Dedifferentiated amniotic fluid mesenchymal stem cell (primary cell): Measurements from ENCODE around the gene GRHL3.
"Not testable (repeated sequence)": the region's sequence is repeated elsewhere in the genome, so short reads cannot be mapped to it uniquely, and the experiment has no call there.

Experiments
- DNase-seq: peaks from one replicate; pipeline ENCODE4 v3.0.0-alpha.2; 2016; ENCODE audit errors: extremely low spot score

Gene GRHL3

DNA sequence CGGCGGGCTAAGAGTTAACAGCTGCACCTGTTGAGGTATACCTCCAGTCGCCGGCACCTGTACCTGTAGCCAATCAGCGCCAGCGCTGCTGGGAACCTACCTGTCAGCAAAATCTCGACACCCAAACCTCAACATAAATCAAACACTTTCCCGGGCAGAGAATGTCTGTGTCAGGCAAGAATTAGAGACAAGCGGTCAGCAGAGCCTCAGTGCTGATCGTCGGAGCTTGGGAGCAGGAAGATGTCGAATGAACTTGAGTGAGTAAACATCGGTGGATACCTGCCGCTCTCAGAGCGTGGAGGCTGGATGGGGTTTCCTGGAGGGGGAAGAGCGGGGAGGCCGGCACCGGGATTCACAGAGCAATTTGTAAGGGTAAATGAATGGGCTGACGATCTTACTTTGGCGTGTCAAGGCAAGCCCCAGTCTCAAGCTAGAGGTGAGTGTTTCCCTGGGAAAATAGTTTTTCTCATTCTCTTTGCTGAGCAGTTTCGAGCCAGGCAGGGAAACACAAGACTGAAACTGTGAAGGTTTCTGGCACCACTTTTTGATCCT lies at the start of gene GRHL3:
Gene GRHL3, plus strand, starts transcription at position 46 of the 552 bp plus-strand sequence. Its CDS starts 195 bp downstream, at position 241.
- DNase-seq: no peak

DNA sequence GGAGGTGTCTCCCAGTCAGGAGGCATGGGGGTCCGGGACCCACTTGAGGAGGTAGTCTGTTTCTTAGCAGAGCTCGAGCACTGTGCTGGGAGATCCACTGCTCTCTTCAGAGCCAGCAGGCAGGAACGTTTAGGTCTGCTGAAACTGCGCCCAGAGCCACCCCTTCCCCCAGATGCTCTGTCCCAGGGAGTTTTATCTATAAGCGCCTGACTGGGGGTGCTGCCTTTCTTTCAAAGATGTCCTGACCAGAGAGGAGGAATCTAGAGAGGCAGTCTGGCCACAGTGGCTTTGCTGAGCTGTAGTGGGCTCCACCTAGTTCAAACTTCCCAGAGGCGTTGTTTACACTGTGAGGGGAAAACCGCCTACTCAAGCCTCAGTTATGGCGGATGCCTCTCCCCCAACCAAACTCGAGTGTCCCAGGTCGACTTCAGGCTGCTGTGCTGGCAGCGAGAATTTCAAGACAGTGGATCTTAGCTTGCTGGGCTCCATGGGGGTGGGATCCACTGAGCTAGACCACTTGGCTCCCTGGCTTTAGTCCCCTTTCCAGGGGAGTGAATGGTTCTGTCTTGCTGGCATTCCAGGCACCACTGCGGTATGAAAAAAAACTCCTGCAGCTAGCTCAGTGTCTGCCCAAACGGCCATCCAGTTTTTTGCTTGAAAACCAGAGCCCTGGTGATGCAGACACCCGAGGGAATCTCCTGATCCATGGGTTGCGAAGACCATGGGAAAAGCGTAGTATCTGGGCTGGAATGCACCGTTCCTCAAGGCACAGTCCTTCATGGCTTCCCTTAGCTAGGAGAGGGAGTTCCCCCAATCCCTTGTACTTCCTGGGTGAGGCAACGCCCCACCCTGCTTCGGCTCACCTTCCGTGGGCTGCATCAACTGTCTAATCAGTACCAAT lies 44.7 kb upstream of the GRHL3 start:
- not testable (repeated sequence) for DNase-seq

DNA sequence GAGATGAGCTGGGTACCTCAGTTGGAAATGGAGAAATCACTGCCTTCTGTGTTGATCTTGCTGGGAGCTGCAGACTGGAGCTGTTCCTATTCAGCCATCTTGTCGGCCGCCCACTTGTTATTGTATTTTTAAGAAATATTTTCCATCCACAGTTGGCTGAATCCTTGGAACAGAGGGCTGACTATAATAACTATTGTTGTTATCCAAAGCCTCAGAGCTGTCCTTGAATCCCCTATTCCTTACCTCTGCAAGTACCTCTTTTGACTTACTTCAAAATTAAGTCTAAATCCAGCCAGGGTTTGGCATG lies 44.1 kb upstream of the GRHL3 start:
- no peak for DNase-seq

DNA sequence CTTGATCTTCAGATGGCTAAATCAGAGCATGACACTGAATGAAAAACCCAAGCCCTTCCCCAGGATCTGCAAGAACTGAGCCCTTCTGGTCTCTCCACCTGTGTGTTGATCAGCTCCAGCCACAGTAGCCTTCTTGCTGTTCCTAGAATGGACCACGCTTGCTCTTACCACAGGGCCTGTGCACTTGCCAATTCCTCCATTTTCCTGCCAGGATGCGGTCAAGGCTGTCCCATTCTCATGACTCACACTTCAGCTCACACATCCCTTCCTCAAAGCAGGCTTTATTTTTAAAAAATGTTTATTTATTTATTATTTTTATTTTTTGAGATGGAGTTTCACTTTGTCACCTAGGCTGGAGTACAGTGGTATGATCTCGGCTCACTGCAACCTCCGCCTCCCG lies 43.6 kb upstream of the GRHL3 start:
- DNase-seq: no peak

DNA sequence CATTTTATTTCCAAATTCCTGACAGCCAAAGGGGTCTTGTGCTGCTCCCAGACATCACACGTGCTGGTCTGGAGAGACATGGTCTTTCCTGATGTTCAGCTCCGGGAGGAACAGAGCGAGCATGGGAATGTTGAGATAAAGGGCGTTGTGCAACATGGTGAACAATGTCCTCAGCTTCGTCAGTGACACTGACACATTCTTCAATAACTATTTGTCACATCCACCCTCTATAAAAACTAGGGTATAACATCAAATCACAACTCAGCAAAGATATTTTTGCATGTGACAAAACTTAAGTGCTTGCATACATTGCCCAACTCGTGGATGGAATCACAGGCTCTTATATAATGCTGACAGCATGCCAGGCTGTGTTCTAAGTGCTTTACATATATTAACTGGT lies 42.4 kb upstream of the GRHL3 start:
- no peak for DNase-seq

DNA sequence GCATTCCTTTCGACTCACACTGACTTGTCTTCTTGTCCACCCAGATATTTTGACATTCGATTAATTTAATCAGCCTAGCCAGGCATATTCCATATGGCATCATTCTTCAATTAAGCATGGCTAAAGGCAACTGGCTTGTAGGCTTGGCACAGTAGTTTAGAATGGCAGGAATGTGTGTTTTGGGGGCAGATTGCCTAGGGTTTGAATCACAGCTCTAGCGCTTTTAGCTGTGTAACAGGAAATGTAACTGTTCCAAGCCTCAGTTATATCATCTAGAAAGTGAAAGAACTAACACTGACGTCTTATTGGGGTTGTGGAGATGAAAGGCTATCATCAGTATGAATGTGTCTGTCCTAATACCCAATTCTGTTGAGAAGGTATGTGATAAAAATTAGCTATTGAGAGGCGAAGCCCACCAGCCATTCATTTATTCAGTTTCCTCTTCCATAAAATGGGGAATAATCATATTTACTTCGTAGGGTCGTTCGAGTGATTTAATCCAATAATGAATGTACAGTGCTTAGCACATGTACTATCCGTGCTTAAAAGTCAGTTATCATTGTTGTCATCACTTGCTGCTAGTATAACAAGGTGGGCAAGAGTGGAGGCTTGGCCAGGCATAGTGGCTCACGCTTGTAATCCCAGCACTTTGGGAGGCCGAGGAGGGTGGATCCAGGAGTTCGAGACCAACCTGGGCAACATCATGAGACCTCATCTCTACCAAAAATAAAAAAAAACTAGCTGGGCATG lies 41.6 kb upstream of the GRHL3 start:
- DNase-seq: peak; percentile 15

DNA sequence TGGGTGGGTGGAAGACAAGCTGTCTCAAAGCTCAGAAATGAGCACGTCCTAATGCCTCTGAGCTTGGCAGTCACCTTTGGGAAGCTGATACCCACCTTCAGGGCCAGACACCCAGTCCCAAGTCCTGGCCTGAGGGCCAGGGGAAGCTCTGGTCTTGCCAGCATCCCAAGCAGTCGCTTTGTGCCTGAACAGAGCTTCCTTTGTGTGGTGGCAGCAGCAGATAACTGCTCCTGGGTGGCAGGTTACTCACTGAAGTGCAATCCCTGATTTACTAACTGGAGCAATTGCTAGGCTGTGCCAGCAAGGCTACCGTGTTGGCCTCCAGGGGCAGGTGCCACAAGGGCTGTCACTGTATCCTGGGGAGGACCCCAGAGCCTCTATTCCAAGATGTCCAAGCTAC lies 40.4 kb upstream of the GRHL3 start:
- DNase-seq: no peak

DNA sequence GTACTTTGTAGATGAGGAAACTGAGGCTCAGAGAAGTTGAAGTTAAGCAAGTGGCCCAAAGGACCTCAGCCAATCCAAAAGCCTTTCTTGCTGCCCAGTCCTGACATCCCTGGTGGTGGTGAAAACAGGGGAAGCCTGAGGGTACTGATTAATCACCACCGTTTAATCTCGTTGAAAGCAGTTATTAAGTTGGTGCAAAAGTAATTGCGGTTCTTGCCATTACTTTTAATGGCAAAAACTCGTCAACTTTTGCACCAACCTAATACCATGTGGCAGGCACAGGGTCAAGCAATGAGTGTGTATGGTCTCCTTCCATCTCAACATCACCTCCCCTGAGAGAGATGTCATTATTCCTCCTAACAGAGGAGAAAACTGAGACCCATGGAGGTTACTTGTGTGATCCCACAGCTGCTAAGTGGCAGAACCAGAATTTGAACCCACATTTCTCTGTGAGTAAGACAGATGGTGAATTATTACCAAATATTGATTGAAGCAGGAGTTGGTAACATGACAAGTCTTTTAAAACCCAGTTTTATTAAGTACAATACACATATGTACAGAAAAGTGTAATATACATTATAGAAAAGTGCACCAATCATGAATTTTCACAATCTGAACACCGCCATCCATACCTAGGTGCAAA lies 39.4 kb upstream of the GRHL3 start:
- DNase-seq: no peak

DNA sequence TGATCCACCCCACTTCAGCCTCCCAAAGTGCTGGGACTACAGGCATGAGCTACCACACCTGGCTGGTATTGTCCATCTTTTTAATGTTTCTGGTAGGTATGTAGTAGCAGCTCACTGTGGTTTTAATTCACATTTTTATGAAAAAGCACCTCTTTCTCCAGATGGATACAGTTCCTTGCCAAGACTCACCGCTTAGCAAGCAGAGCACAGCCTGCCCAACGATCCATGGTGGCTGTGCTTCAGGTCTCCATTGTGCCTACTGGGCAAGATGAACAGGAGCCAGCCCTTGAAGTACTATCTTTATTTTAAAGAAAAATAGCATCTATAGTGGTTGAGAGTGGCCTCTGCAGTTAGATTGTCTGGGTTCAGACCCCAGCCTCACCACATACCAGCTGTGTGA lies 37.6 kb upstream of the GRHL3 start:
- DNase-seq: no peak

DNA sequence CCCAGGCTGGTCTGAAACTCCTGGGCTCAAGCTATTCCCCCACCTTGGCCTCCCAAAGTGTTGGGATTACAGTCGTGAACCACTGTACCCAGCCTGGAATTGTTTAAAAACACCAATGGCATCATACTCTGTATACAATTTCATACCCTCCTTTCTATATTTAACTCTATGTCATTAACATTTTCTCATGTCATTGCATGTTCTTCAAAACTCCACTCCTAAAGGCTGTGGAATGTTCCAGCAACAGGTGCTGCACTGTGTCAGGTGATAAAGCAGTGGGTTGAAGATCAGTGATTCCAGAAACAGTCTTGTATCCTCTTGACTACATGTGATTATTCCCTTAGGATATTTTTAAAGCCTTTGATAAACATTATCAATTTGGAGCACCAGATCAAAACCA lies 36.7 kb upstream of the GRHL3 start:
- no peak for DNase-seq

DNA sequence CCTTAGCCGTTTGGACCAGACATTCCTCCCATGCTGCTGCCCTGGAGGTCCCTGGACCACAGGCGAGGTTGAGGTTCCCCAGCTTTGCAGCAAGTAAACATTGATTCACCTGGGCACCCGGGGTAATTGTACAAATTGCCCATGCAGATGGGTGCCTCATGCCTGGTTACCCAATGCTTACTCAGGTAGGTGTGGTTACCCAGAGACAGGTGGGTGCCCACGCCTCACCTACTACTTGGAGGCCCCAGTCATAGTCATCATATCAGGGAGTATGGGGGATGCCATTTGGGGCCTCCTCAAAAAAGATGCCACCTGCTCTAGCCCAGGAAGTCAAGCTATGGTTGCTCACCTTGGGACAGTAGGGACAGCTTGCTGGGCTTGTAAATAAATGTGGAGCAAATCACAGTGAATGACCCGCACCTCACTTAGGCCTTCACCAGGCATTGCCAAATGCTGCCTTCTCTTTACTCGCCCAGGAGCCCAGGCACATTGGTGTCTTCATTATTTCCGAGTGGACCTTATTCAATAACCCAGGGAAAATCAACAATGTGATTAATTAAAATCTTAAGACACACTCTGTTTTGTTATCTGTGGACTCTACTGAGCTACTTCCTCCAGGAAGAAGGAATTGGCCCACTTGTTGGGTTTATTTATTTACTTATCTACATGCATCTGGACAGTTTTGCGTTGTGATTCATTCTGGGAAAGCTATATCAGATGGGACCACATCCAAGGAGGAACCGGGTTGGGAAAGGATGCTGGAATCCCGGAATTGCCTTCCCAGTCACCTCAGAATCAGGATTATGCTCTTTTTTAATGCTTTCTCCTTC lies 35.6 kb upstream of the GRHL3 start:
- peak; percentile 47 for DNase-seq

DNA sequence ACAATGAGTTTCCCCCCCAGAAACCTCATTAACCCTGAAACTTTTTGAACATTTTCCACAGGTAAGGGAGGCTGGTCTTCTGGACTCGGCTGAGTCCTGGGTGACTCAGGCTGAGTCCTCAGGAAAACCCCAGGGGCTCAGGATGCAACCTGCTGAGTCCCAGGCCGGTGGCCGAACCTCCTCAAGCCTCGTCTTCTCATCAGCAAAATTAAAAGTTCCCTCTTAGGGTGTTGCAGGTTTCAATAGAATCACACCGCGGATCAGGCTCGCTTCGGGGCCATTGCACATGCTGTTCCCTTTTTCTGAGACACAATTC lies 35.0 kb upstream of the GRHL3 start:
- no peak for DNase-seq

DNA sequence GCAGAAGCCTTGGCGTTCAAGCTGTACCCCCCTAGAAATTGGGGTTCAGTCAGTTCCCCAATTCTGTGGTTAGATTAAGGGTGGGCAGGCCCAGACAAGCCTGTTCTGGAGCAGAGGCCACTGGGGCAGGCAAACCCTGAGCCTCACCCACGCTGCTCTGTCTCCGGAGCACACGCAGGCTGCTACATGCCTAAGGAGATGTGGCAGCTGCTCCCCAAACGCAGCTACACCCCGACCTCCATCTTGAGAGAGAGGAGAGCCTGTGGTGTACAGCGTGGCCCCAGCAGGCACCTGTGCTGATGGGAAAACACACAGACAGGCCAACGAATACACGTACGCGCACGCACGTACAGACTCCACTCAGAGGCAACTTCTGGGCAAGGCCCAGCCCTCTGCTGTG lies 33.9 kb upstream of the GRHL3 start:
- no peak for DNase-seq

DNA sequence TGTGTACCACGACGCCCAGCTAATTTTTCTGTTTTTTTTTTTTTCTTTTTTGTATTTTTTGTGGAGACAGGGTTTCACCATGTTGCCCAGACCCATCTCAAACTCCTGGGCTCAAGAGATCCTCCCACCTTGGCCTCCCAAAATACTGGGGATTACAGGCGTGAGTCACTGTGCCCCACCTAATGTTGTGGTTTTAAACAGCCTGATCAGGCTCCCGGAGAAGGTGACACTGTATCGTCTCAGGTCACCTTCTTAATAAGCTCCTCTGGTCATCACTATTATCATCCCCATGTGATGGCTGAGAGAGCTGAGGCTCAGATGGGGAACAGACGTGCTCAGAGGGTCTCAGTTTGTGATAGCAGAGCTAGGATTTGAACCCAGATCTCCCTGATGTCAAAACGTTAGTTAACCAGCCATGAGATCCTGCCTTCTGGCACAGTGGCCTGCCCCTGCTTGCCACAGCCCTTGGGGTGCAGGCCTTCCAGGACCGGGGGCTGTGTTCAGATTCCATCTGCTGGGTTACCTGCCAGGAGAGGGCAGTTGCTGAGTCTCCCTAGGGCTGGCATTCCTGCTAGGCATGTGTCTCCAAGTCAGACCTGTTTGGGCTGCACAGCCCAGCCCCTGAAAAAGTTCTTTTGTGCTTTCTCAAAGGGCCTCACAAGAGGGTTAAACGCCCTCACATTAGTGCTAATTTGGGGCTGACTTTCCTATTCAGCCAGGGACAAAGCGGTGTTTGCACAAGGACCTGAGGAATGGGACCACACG lies 32.7 kb upstream of the GRHL3 start:
- no peak for DNase-seq

DNA sequence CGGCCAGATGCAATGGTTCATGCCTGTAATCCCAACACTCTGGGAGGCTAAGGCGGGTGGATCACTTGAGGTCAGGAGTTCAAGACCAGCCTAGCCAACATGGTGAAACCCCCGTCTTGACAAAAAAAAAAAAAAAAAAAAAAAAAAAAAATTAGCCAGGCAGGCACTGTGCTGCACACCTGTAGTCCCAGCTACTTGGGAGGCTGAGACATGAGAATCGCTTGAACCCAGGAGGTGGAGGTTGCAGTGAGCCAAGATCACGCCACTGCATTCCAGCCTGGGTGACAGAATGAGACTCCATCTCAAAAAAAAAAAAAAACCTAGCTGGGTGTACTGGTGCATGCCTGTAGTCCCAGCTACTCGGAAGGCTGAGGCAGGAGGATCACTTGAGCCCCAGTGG lies 31.4 kb upstream of the GRHL3 start:
- not testable (repeated sequence) for DNase-seq

DNA sequence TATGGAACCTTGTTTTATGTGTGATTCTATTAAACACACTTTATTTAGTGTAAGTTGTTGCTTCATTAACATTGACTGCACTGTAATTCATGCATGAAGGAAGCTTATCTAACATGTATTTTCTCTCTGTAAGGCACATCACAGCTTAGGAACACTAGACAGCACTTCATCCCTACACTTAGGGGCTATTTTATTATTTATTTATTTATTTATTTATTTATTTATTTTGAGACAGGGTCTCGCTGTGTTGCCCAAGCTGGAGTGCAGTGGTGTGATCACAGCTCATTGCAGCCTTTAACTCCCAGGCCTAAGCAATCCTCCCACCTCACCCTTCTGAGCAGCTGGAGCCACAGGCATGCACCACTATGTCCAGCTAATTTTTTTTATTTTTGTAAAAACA lies 30.7 kb upstream of the GRHL3 start:
- DNase-seq: no peak

DNA sequence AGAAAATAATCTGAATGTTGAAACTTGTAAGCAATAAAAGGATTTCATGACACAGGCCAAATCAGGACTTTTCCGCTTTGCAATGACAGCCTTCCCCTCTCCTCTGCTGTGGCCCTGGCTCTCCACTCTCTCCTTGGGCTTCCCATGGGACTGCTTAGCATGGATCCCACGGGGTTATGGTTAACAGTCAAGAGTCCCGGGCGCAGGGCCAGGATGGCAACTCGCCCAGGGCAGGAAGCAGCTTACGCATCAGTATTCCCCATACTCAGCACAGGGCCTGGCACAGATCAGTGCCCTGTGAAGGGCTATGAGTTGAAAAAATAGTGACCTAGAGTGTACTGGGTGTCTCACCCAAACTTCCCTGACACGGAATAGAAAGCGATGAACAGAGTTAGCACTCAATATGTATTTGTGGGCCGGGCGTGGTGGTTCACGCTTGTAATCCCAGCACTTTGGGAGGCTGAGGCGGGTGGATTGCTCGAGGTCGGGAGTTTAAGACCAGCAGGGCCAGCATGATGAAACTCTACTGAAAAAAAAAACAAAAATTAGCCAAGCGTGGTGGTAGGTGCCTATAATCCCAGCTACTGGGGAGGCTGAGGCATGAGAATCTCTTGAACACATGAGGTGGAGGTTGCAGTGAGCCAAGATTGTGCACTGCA lies 29.1 kb upstream of the GRHL3 start:
- no peak for DNase-seq

DNA sequence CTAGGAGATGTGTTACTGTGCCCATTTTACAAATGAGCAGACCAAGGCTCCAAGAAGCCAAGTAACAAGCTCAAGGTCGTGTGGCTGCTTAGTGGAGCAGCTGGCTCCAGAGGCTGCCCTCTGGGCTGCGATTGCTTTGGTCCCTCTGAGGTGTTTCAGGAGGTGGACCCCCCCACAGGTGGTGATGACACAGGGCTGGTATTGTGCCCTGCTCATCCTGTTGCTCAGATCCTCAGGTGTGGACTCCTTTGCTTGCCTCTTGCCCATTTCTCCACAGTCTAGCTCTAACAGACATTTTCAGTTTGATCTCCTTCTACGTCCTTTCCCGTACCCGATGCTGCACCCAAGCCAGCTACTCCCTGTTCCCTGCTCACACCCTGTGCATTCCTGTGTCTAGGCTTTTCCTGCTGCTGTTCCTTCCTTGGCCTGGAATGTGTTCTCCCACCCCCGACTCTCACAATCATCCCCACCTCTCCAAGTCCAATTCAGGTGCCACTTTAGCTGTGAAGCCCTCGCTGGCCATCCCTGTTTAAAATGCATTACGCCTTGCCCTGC lies 28.1 kb upstream of the GRHL3 start:
- DNase-seq: no peak

DNA sequence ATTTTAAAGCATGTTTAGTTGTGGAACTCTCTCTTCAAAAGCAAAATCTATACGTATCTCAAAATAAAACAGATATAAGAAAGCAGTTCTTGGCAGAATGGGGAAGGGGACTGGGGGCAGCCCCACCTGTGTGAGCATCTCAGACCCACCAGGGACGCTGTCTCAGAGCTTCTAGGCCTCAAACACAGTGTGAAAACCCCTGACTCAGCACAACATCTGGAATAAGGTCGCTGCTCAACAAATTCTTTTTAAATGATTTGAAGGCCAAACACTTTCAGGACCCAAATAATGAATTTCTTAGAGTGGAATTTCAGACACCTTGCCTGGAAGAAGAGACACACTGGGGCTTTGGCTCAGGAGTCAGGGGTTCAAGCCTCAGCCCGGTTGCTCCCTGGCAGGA lies 27.1 kb upstream of the GRHL3 start:
- DNase-seq: no peak

DNA sequence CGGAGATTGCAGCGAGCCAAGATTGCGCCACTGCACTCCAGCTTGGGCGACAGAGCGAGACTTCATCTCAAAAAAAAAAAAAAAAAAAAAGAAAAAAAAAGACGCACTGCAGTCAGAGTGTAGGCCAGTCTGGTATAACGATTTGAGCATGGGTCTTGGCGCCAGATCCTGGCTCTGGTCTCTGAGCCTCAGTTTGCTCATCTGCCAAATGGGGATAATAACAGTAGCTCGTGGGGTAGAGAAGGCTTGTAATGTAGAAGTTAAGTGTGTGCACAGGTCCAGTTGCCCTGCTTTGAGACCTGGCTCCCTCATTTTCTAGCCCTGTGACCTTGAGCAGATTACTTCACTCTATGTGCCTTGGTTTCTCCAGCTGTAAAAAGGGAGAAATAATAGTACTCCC lies 26.3 kb upstream of the GRHL3 start:
- DNase-seq: no peak
